HG03439 (cell line): ENCODE measurements around the gene TMEM252.

Experiments
- ATAC-seq: cut with Tn5 transposase; IDR thresholded peaks from one replicate; pipeline ENCODE4 v1.9.1; 2021; ENCODE audit warnings: mild to moderate bottlenecking, moderate library complexity; ENCODE audit not compliant: unreplicated experiment

Gene TMEM252

DNA sequence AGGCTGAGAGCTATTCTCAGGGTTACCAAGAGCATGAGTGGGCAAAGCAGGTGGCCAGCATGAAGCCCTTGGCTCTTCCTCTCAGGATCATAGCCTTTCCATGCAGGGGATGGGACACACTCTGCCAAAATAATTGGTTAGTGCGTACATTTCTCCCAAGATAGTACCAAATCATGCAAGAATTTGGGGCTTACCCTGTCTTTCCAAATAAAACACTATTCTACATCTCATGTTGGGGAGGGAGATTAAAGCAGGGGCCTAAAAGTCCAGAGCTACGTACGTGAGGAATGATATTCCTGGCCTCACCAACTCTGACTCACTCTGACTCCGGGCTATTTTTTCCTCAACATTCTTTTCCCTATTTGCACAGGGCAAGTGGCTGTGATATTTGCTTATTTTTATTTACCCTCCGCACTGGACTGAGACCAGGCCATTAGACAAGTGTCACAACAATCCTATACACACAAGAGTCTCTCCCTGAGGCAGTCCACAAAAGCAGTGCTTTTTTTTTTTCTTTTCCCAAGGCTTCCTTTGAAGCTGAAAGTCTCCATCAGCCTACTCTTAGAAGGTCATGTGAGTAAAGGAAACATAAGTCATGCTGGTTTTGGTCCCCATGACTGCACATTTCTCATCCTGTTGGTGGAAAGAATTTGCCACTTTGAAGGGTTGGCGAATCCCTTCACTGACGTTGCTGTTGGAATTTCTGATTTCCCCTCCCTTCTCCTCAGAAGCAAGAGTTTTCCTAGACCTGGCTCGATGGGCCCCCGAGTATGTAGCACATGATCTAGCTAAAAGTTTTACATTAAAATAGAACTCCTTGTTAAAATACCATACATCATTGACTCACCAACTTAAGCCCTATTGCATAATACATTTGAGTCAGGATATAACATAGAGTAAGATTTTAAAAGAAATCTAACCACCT lies 40.0 kb downstream of the TMEM252 start:
- no peak for ATAC-seq

DNA sequence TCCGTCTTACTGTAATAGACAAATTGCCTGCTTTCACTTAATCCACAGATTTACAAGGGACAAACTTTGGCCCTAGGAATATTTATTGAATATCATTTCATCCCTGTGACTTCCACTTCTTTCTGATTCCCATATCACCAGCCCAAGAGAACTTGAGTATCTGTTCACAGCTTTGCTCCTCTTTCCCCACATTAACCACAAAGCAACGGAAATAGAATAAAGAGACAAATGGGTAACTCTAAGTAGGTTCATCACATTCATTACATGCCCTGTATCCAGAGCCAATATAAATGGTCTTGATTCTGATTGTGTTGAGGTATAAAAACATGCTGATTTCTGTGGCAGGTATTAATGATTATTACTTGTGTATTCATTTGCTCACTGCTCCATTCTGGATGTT lies 41.9 kb downstream of the TMEM252 start:
- ATAC-seq, result no peak

DNA sequence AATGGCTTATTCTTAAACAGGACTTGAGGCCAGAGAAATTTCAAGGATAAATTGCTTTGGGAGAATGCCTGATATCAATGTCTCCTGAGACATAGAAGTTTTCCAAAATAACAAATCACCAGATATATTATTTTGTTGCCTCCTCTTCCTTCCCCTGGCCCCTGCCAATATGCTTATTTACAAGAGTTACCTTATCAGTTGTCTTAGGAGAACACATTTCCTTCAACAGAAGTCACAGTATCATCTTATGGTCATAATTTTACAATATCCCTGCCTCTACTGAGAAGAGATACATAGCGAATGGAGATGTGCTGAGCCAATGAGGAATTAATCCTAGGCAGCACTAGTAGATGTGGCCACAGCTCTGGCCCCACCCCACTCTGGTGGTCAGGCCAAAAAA lies 43.1 kb downstream of the TMEM252 start:
- ATAC-seq, result no peak

DNA sequence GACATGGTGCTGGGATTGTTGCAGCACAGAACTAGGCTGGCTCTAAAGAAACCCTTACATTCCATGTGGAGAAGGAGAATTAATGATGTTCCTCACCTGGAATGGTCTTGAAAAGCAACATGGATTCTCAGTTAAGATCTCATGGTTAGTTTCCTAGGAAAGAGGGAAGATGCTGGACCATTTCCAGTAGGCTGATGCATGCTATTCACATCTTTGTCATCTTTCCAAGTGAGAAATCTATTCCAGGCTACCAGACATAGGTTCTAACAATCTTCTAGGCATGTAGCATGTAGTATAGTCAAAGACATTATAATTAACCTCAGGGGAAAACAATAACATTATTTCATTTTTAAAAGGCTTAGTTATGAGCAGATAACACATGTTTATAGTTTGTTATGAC lies 44.3 kb downstream of the TMEM252 start:
- no peak for ATAC-seq

DNA sequence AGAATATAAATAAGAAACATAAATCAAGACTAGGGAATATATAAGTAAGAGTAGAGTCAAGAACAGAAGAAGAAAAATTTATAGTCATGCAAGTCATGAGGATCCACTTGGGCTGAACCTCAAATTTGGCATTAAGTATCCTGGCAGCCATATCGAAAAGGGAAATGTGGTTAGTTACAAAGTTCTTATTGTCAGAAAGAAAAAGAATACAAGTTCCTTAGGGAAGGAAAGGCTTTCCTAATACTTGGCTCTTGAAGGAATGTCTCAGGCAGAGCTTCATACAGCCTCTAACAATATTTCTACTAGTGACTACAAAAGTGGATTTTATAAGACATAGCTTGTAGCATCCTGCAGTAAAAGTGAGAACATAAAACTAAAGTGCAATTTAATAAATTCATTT lies 45.4 kb downstream of the TMEM252 start:
- no peak for ATAC-seq

DNA sequence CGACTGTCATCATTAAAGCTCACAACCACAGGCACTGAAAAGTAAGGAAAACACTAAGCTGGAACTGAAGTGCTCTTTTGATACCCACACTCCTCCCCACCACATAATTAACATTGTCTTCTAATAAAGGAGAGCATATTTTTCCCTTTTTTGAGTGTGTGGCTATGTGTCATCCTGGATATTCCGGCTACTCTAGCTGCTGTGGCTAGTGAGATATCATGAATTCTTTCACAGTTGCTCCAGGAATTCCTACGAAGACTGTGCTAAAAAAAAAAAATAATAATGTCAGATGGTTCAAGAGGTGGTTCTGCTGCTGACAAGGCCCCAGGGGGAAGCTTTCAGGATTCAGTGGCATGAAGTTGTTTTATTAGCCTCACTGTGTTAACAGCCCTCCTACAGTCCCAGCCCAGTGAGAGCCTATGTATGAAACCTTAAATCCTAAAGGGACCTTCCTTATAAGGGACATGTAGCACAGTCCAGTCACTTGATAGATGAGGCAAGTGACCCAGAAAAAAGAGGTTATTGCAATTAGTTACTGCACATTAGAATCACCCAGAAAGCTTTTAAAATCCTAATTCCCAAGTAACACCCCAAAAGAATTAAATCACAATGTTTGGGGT lies 46.6 kb downstream of the TMEM252 start:
- ATAC-seq, result no peak

DNA sequence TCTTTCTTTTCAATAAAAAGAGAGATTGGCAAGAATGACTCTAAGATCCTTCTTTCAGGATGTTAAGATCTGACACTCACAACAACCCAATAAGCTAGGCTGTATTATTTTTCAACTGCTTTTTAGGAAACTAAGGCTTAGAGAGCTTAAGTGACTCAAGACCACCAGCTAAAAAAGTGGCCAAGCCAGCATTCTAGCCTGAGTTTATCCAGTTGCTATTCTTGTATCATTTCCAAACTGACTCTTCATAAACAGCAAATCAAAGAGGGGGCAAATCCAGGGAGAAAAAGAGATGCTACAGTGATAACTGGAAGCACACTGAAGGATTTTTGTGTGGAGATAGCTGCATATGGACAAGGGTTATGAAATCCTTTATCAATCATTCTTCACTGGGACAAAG lies 47.1 kb downstream of the TMEM252 start:
- ATAC-seq, result no peak

DNA sequence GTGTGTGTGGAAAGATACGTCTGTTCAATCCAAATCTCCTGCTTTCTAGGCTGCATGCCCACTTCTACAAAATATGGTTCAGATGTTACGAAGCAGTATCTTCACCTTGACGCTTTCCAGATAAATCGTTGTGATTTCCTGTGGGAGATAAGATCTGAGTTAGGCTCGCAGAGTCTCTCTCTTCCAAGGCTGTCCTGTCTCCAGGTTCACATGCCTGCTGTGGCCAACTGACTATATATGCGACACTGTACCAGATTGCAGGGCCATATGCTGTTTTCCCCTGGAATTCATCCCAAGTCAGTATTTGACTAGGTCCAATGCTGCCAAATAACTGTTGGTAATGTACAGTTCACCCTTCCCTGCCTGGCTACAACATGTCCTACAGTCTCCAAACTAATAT lies 47.9 kb downstream of the TMEM252 start:
- ATAC-seq, result no peak

DNA sequence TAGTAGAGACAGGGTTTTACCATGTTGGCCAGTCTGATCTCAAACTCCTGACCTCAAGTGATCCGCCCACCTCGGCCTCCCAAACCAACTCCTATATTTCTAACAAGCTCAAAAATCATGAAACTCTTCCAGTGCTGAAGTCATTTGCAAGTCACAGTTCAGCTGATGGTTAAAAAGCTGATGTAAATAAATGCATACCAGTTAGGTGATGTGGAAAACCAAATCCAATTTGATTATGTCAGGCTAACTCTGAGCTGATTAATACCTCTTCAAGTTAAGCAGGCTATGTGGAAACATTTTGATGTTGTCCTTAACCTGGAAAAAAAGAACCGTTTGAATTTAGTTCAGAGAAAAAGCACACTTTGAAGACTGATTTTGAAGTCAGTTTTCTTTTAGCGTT lies 51.0 kb downstream of the TMEM252 start:
- no peak for ATAC-seq

DNA sequence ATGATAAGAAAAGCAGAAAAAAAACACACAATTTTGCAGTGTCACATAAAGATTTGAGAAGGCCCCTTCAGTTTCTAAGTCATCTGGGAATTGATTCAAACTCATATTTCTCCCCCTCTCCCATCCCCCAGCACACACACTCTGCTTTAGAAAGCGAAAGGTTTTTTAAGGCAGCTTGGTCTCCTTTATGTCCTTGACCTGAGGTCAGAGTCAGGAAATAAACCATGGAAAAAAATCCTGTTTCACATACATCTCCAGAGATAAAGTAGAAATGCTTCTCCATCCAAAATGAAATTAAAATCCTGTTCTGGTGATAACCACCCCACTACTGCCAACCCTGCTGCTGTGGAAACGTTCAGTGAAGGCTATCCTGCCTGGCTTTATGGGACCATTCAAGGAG lies 52.6 kb downstream of the TMEM252 start:
- no peak for ATAC-seq
